Measurements from ENCODE around the gene XDH. TPM values are rescaled to one million over a fixed set of nuclear protein-coding genes. Genes with fewer than 3 reads are reported as not detected.

Gene XDH
- total and polyA plus RNA-seq, 9 donors = 0.12 to 0.13 TPM; not detected in 7

GRCh38 chr2:31429759-31430438 is 15.4 kb upstream of the XDH start:
- no peak for DNase-seq
- 60 to 70% (median 66%) methylated on average over 5 of the region's 5 CpGs for WGBS, 3 donors
- no peaks in the 10 kb centered on the region for H3K36me3 ChIP-seq
- intact Hi-C loops (cut with DNase I) = loop anchor here in 1 of 4 donors (5.0 kb wide), 1 partner anchor 242 kb away; no protein-coding TSS in a partner anchor
- H3K9me3 ChIP-seq = no peaks in the 10 kb centered on the region
- no peaks in the 10 kb centered on the region for H3K4me1 ChIP-seq (ENCODE audit: insufficient read depth)
- no peaks in the 10 kb centered on the region for H3K27me3 ChIP-seq
- H3K4me3 ChIP-seq = no peak overlapping the region
- TF ChIP-seq POLR2A (IDR thresholded peaks at IDR 0.05) = no peak
- TF ChIP-seq EP300 (IDR thresholded peaks at IDR 0.05) = no peak
- no peak for TF ChIP-seq CTCF (IDR thresholded peaks at IDR 0.05)
- H3K27ac ChIP-seq = no peak overlapping the region

GRCh38 chr2:31429040-31429439 is 14.5 kb upstream of the XDH start:
- Histone ChIP-seq H3K27me3 (no peaks in the 10 kb centered on the region), H3K27ac (no peak overlapping the region), H3K4me3 (no peak overlapping the region), H3K4me1 (ENCODE audit: insufficient read depth) (no peaks in the 10 kb centered on the region), H3K9me3 (no peaks in the 10 kb centered on the region), H3K36me3 (no peaks in the 10 kb centered on the region)
- no peak for DNase-seq
- intact Hi-C loops (cut with DNase I) = no loop called here
- no peak for TF ChIP-seq POLR2A (IDR thresholded peaks at IDR 0.05)
- no peak for TF ChIP-seq EP300 (IDR thresholded peaks at IDR 0.05)
- no peak for TF ChIP-seq CTCF (IDR thresholded peaks at IDR 0.05)

- TF ChIP-seq CTCF (IDR thresholded peaks at IDR 0.05) (no peak), POLR2A (IDR thresholded peaks at IDR 0.05) (no peak), EP300 (IDR thresholded peaks at IDR 0.05) (no peak)
- Histone ChIP-seq H3K27me3 (no peaks in the 10 kb centered on the region), H3K36me3 (no peaks in the 10 kb centered on the region), H3K27ac (no peak overlapping the region), H3K9me3 (no peaks in the 10 kb centered on the region), H3K4me1 (ENCODE audit: insufficient read depth) (no peaks in the 10 kb centered on the region), H3K4me3 (no peak overlapping the region)
- 65 to 78% (median 71%) methylated on average over 4 of the region's 4 CpGs for WGBS, 3 donors
- intact Hi-C loops (cut with DNase I) = no loop called here
- no peak for DNase-seq
Measured at GRCh38 chr2:31428001-31428418, 13.5 kb upstream of the XDH start.

GRCh38 chr2:31426096-31426495 is 11.6 kb upstream of the XDH start:
- Histone ChIP-seq H3K4me1 (ENCODE audit: insufficient read depth) (no peaks in the 10 kb centered on the region), H3K27ac (no peak overlapping the region), H3K4me3 (no peak overlapping the region), H3K36me3 (no peaks in the 10 kb centered on the region), H3K9me3 (no peaks in the 10 kb centered on the region), H3K27me3 (no peaks in the 10 kb centered on the region)
- WGBS, 3 donors = 88 to 90% (median 89%) methylated on average over 8 of the region's 8 CpGs
- intact Hi-C loops (cut with DNase I) = no loop called here
- no peak for DNase-seq
- no peak for TF ChIP-seq POLR2A (IDR thresholded peaks at IDR 0.05)
- no peak for TF ChIP-seq CTCF (IDR thresholded peaks at IDR 0.05)
- no peak for TF ChIP-seq EP300 (IDR thresholded peaks at IDR 0.05)

Measured in ovary (tissue), 9 donors.